DND-41 (cell line): Measurements from ENCODE around the gene SDK2.

Experiments used
- ATAC-seq: fragments of 200-7000 bp; cut with Tn5 transposase; 3 replicates; pipeline ENCODE4 v1.9.1; 2021; ENCODE audit warnings: low read depth; ENCODE audit not compliant: insufficient read depth
- DNase-seq: peaks from one replicate; pipeline ENCODE4 v3.0.0-alpha.2; 2020
- H2AFZ ChIP-seq: 2 replicates; pipeline ENCODE4 v1.6.0; 2012; ENCODE audit warnings: low read depth, low read length
- H3K27ac ChIP-seq: 2 replicates; pipeline ENCODE4 v1.5.1; 2012; ENCODE audit warnings: low read length, inconsistent platforms
- H3K27me3 ChIP-seq: fragments of 200-600 bp; sonication (generic); 2 replicates; pipeline ENCODE4 v1.6.0; 2012; ENCODE audit warnings: low read length, mild to moderate bottlenecking, inconsistent platforms; ENCODE audit not compliant: insufficient read depth, poor library complexity
- H3K36me3 ChIP-seq: 2 replicates; pipeline ENCODE4 v1.5.1; 2012; ENCODE audit warnings: low read length, inconsistent platforms; ENCODE audit not compliant: insufficient read depth
- H3K4me1 ChIP-seq: 2 replicates; pipeline ENCODE4 v1.5.1; 2012; ENCODE audit warnings: mild to moderate bottlenecking, low read length; ENCODE audit not compliant: insufficient read depth
- H3K4me2 ChIP-seq: 2 replicates; pipeline ENCODE4 v1.6.0; 2012; ENCODE audit warnings: mild to moderate bottlenecking, moderate library complexity, low read length, inconsistent platforms; ENCODE audit not compliant: insufficient read depth
- H3K4me3 ChIP-seq, 2 experiments: fragments of 200-600 bp in 1 of 2; shearing (Covaris generic) in 1 of 2; 2 replicates each; pipeline ENCODE4 v1.5.1; 2012 to 2016; ENCODE audit warnings: inconsistent platforms in 2 of 2, low read length in 2 of 2, mild to moderate bottlenecking in 2 of 2, low read depth in 1 of 2, moderate library complexity in 1 of 2
- H3K79me2 ChIP-seq: 2 replicates; pipeline ENCODE4 v1.6.0; 2012; ENCODE audit warnings: low read length, inconsistent platforms; ENCODE audit not compliant: insufficient read depth
- H3K9ac ChIP-seq: 2 replicates; pipeline ENCODE4 v1.6.0; 2012; ENCODE audit warnings: low read depth, mild to moderate bottlenecking, inconsistent platforms, low read length, moderate library complexity
- H3K9me3 ChIP-seq: 2 replicates; pipeline ENCODE4 v1.5.1; 2012; ENCODE audit warnings: low read length, moderate library complexity, mild to moderate bottlenecking, inconsistent platforms; ENCODE audit not compliant: insufficient read depth, severe bottlenecking
- H4K20me1 ChIP-seq: 2 replicates; pipeline ENCODE4 v1.6.0; 2012; ENCODE audit warnings: low read length; ENCODE audit not compliant: insufficient read depth
- CTCF ChIP-seq: IDR thresholded peaks from 2 replicates; pipeline ENCODE4 v1.5.1; 2012; ENCODE audit warnings: borderline replicate concordance, low read length, moderate library complexity, mild to moderate bottlenecking; ENCODE audit not compliant: poor library complexity, severe bottlenecking; ENCODE audit errors: extremely low read depth
- EZH2 ChIP-seq: IDR thresholded peaks from 3 replicates; pipeline ENCODE4 v1.6.1; 2012; ENCODE audit warnings: borderline replicate concordance, low read depth, mild to moderate bottlenecking, moderate library complexity, low read length, inconsistent platforms; ENCODE audit not compliant: severe bottlenecking

Gene SDK2

GRCh38 chr17:73289549-73290254, 354.5 kb downstream of the SDK2 start:
- H3K4me2 ChIP-seq, result no peak overlapping the region
- H3K4me3 ChIP-seq, result no peak overlapping the region
- DNase-seq, result no peak
- H4K20me1 ChIP-seq, result peaks cover 7% of the 10 kb centered on the region; the same call in 1 of the 2 replicates
- no peak overlapping the region for H3K9ac ChIP-seq
- H3K27me3 ChIP-seq, result no peaks in the 10 kb centered on the region
- H3K36me3 ChIP-seq, result no peaks in the 10 kb centered on the region
- no peak overlapping the region for H3K27ac ChIP-seq
- no peaks in the 10 kb centered on the region for H3K9me3 ChIP-seq
- no peaks in the 10 kb centered on the region for H3K79me2 ChIP-seq
- no peaks in the 10 kb centered on the region for H3K4me1 ChIP-seq
- ATAC-seq, result no peak
- TF ChIP-seq CTCF, result no peak
- TF ChIP-seq EZH2, result no peak
- no peak overlapping the region for H2AFZ ChIP-seq

DNA sequence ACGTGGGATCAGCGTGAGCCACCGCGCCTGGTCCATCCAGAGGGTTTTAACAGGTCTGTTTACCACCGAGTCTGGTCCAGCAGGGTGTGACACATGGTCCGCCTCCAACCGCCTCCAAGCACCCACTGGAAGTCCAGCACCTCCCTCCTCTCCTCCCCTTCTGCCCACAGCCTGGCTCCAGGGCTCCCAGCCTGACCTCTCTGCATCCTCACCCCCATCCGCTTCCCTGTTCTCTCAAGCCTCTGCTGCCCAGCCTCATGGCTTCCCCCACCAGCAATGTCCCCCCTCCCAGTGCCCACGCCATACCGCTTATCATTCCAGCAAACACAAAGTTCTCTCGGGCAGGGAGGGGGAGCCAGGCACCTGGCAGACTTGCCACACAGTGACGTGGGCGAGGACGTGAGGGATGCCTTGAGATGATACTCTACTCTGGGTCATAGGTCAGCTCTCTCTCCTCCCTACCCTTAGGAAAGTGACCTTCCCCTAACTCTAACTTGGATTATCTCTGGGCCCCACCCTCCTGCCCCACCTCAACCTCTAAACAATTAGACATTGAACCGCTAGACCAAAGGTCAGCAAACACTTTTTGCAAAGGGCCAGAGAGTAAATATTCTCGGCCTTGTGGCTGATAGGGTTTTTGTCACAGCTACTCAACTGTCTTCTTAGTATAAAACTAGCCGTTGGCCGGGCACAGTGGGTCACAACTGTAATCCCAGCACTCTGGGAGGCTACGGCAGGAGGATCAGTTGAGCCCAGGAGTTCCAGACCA, 355.5 kb downstream of the SDK2 start:
- no peak overlapping the region for H3K4me3 ChIP-seq
- no peak overlapping the region for H3K27ac ChIP-seq
- ATAC-seq (no peak), DNase-seq (no peak)
- H2AFZ ChIP-seq, result no peak overlapping the region
- no peaks in the 10 kb centered on the region for H3K36me3 ChIP-seq
- no peaks in the 10 kb centered on the region for H3K9me3 ChIP-seq
- no peaks in the 10 kb centered on the region for H3K4me1 ChIP-seq
- H3K4me2 ChIP-seq, result no peak overlapping the region
- peaks cover 7% of the 10 kb centered on the region; the same call in 1 of the 2 replicates for H4K20me1 ChIP-seq
- no peaks in the 10 kb centered on the region for H3K27me3 ChIP-seq
- TF ChIP-seq CTCF (no peak), EZH2 (no peak)
- no peaks in the 10 kb centered on the region for H3K79me2 ChIP-seq
- no peak overlapping the region for H3K9ac ChIP-seq

DNA sequence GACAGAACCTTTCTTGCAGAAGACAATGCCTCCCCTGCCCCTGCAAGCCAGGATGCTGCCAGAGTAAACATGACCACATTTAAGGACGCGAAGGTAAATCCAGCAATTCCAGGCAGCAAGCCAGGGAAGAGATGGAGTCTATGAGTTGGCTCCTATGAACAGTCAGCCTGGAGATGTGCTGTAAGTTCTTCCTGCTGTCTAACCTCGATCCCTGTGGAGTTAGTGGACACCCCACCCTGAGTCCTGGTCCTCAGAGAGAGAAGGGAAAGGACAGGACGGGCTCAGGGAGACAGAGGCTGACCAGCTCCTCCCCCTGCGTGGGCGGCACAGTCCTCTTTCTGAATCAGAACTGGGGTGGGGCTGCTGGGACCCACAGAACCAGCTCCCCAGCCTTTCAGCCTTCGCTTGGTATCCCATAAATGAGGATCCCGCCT, 357.4 kb downstream of the SDK2 start:
- DNase-seq, result no peak
- no peaks in the 10 kb centered on the region for H3K36me3 ChIP-seq
- H3K4me2 ChIP-seq, result no peak overlapping the region
- peaks cover 5% of the 10 kb centered on the region; the same call in 1 of the 2 replicates for H4K20me1 ChIP-seq
- H3K79me2 ChIP-seq, result no peaks in the 10 kb centered on the region
- no peaks in the 10 kb centered on the region for H3K27me3 ChIP-seq
- ATAC-seq, result no peak
- TF ChIP-seq EZH2 (no peak), CTCF (no peak)
- H3K4me1 ChIP-seq, result no peaks in the 10 kb centered on the region
- no peak overlapping the region for H2AFZ ChIP-seq
- H3K9ac ChIP-seq, result no peak overlapping the region
- no peak overlapping the region for H3K4me3 ChIP-seq
- no peaks in the 10 kb centered on the region for H3K9me3 ChIP-seq
- no peak overlapping the region for H3K27ac ChIP-seq
